GM12872 (cell line): ENCODE results near the gene RPS6KA5.

Experiments used
- CTCF ChIP-seq: IDR thresholded peaks from 3 replicates; pipeline ENCODE4 v1.5.1; 2011; ENCODE audit warnings: low read depth, mild to moderate bottlenecking, low read length, moderate library complexity; ENCODE audit not compliant: insufficient read depth

RPS6KA5 gene

GRCh38 chr14:91092073-91092472 lies 31.6 kb upstream of the RPS6KA5 start:
- TF ChIP-seq CTCF, result no peak

- no peak for TF ChIP-seq CTCF
Measured at GRCh38 chr14:91090743-91091142, 30.3 kb upstream of the RPS6KA5 start.

- TF ChIP-seq CTCF, result no peak
Measured at GRCh38 chr14:91089958-91090535, 29.6 kb upstream of the RPS6KA5 start.

GRCh38 chr14:91088585-91089235 lies 28.3 kb upstream of the RPS6KA5 start:
- no peak for TF ChIP-seq CTCF

- TF ChIP-seq CTCF, result no peak
Measured at GRCh38 chr14:91084516-91084915, 24.1 kb upstream of the RPS6KA5 start.

GRCh38 chr14:91082282-91082681 lies 21.8 kb upstream of the RPS6KA5 start:
- TF ChIP-seq CTCF, result no peak

GRCh38 chr14:91080071-91080470 lies 19.6 kb upstream of the RPS6KA5 start:
- TF ChIP-seq CTCF, result no peak
